ENCODE results near the gene HGF. TPM values are rescaled to one million over a fixed set of nuclear protein-coding genes. Genes with fewer than 3 reads are reported as not detected.

Gene HGF
- total and polyA plus RNA-seq, 10 of the 15 experiments (the other 5 are each of a cell fraction or from before 2014, with no cell fraction given), result 0.10 to 1.7 (median 0.99) TPM

- ATAC-seq (no peak), DNase-seq (ENCODE audit: low read depth, low spot score) (no peak), FAIRE-seq (no peak)
- WGBS (ENCODE audit: insufficient coverage, insufficient replicate concordance, low lambda C conversion rate, missing lambda C conversion rate), result 34% methylated on average over 5 of the region's 5 CpGs
- Histone ChIP-seq H3K27ac (ENCODE audit: control insufficient read depth, insufficient read depth) (no peak overlapping the region), H3K36me3 (ENCODE audit: control insufficient read depth in 2 of 2, insufficient read depth in 2 of 2, low read length in 1 of 2) (no peaks in the 10 kb centered on the region), H2AFZ (ENCODE audit: control insufficient read depth, low read depth, low read length) (no peak overlapping the region), H4K20me1 (ENCODE audit: control insufficient read depth, insufficient read depth) (no peaks in the 10 kb centered on the region), H3K27me3 (replicated peaks in 1 of 2; ENCODE audit: control insufficient read depth in 2 of 2, insufficient read depth in 2 of 2, low read length in 1 of 2) (no peaks in the 10 kb centered on the region), H3K79me2 (ENCODE audit: control insufficient read depth, insufficient read depth, low read length) (no peaks in the 10 kb centered on the region), H3K4me2 (ENCODE audit: control insufficient read depth, insufficient read depth) (no peak overlapping the region), H3K4me1 (ENCODE audit: control insufficient read depth, insufficient read depth, low read length) (no peaks in the 10 kb centered on the region; the same call in 1 of the 2 replicates), H3K9me3 (replicated peaks; ENCODE audit: control insufficient read depth, insufficient read depth, low read length) (no peaks in the 10 kb centered on the region), H3K4me3 (no peak overlapping the region), H3K9ac (ENCODE audit: control insufficient read depth, insufficient read depth, low read length) (no peak overlapping the region)
- in situ Hi-C loops (cut with MboI) (no loop called here), intact Hi-C loops (cut with micrococcal nuclease; ENCODE audit: unreplicated experiment) (no loop called here)
- ChIA-PET POLR2A (no interaction called here), RAD21 (ENCODE audit: unreplicated experiment) (no interaction called here), CTCF (no interaction called here), SMC1A (ENCODE audit: uncharacterized antibody, unreplicated experiment) (interaction anchor here (0.6 kb wide), 1 partner anchor 79 kb away, joined by 3 read pairs; no protein-coding TSS in a partner anchor)
- TF ChIP-seq, protein P1, sequence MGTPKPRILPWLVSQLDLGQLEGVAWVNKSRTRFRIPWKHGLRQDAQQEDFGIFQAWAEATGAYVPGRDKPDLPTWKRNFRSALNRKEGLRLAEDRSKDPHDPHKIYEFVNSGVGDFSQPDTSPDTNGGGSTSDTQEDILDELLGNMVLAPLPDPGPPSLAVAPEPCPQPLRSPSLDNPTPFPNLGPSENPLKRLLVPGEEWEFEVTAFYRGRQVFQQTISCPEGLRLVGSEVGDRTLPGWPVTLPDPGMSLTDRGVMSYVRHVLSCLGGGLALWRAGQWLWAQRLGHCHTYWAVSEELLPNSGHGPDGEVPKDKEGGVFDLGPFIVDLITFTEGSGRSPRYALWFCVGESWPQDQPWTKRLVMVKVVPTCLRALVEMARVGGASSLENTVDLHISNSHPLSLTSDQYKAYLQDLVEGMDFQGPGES (IDR thresholded peaks at IDR 0.05), result no peak
- TF ChIP-seq JUND (IDR thresholded peaks at IDR 0.05; ENCODE audit: low read depth, low read length) (no peak), SKIL (IDR thresholded peaks at IDR 0.05; ENCODE audit: low read depth, poor library complexity, severe bottlenecking) (no peak), CHD1 (IDR thresholded peaks at IDR 0.05; ENCODE audit: low read depth, low read length) (no peak), MTA3 (IDR thresholded peaks at IDR 0.05; ENCODE audit: borderline replicate concordance, low read length) (no peak), CBFB (IDR thresholded peaks at IDR 0.05; ENCODE audit: low read depth) (no peak), POLR2AphosphoS2 (IDR thresholded peaks at IDR 0.05; ENCODE audit: low read depth, low read length) (no peak), YY1 (IDR thresholded peaks at IDR 0.05; ENCODE audit: low read depth, low read length) (no peak)
- BruUV-seq (replicated peaks), result no TSS peak
Observed at GRCh38 chr7:81774551-81774950, 4.7 kb upstream of the HGF start.

Measured in GM12878 (cell line).